ENCODE measurements around the gene LPIN1. TPM values are rescaled to one million over a fixed set of nuclear protein-coding genes. Genes with fewer than 3 reads are reported as not detected.

The LPIN1 gene
- polyA plus RNA-seq, 2 of the 4 experiments (the other 2 are of a cell fraction): 19.2 to 27.5 TPM

DNA sequence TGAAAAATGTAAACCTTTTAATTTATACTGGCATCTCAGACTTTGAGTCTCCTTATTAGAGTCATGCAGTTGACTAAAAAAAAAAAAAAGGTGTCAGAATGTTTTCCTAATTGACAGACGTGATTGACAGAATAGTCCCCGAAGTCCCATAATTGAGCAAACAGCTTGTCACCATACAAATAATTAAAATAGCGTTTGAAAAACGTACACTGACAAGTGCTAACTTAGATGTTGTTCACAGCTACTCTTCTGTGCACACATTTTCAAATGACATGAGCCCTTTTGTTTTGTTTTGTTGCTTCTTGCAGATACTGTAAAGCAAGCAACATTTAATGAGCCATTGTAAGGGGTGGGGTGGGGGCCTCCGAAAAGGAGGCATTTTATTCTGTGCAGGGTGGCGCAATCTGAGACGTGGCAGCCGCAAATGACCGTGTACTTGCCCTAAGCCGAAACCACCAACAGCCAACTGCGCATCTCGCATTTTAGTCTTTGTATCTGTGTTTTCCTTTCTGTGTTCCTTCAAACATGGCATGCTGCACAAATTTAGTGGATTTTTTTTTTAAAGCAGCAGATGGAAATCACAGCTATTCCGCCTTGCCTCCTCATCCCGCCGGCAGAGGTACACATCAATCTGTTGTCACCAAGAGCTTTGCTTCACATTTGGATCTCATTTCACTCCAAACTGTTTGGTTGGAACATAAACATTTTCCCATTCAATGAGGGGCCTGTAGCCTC, 52.4 kb downstream of the LPIN1 start:
- no peak for FAIRE-seq
- H3K27ac ChIP-seq: no peak overlapping the region
- ATAC-seq: no peak
- POLR2A ChIA-PET: no interaction called here
- no peaks in the 10 kb centered on the region for H3K4me1 ChIP-seq
- H3K9me3 ChIP-seq: no peaks in the 10 kb centered on the region
- no peak for DNase-seq (ENCODE audit: low read depth in 1 of 2, low spot score in 1 of 2)
- CTCF ChIA-PET: interaction anchor here (3.8 kb wide), 1 partner anchor 14 kb away, joined by 24 read pairs; no protein-coding TSS in a partner anchor
- 92% methylated on average over 15 of the region's 15 CpGs for WGBS (ENCODE audit: missing lambda C conversion rate)
- no peak overlapping the region for H3K4me3 ChIP-seq
- no peak for TF ChIP-seq MAFK (IDR thresholded peaks at IDR 0.05; ENCODE audit: partially characterized antibody)
- no peak for TF ChIP-seq CTCF (IDR thresholded peaks at IDR 0.05)
- TF ChIP-seq KDM5A (IDR thresholded peaks at IDR 0.05): no peak
- TF ChIP-seq, protein P1, sequence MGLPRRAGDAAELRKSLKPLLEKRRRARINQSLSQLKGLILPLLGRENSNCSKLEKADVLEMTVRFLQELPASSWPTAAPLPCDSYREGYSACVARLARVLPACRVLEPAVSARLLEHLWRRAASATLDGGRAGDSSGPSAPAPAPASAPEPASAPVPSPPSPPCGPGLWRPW (IDR thresholded peaks at IDR 0.05): no peak
- no peak for TF ChIP-seq ZNF302 (CRISPR knock-in tag; IDR thresholded peaks at IDR 0.05)
- TF ChIP-seq ELK1 (IDR thresholded peaks at IDR 0.05; ENCODE audit: low read depth, low read length): no peak
- TF ChIP-seq, protein P2, sequence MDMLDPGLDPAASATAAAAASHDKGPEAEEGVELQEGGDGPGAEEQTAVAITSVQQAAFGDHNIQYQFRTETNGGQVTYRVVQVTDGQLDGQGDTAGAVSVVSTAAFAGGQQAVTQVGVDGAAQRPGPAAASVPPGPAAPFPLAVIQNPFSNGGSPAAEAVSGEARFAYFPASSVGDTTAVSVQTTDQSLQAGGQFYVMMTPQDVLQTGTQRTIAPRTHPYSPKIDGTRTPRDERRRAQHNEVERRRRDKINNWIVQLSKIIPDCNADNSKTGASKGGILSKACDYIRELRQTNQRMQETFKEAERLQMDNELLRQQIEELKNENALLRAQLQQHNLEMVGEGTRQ (IDR thresholded peaks at IDR 0.05): no peak
- no peak for TF ChIP-seq MYC (IDR thresholded peaks at IDR 0.05; ENCODE audit: borderline replicate concordance, low read length)
- TF ChIP-seq HOXB5 (CRISPR knock-in tag; IDR thresholded peaks at IDR 0.05): no peak
- no peak for TF ChIP-seq NR3C1 (IDR thresholded peaks at IDR 0.05)
- no peak for TF ChIP-seq TFCP2L1 (CRISPR knock-in tag; IDR thresholded peaks at IDR 0.05)
- H3K4me2 ChIP-seq: no peak overlapping the region

DNA sequence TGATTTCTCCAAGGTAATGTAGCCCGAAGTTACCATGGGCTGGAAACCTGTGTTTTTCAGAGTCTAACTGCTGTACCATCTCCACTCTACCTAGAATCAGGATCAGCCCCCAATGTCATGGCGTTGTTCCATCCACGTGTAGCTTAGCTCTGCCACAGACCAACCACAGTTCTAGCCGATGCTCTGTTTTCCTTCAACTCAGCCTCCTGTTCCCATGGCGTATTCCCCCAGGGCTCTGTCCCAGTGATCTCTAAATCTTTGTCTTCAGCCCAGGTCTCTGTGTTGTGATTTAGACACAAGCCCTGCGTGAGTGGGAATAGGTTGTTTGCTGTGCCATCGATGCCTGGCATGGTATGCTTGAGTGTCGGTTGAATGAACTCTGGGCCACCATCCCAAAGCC, 53.4 kb downstream of the LPIN1 start:
- ATAC-seq (no peak), FAIRE-seq (no peak), DNase-seq (ENCODE audit: low read depth in 1 of 2, low spot score in 1 of 2) (no peak)
- Histone ChIP-seq H3K27ac (no peak overlapping the region), H3K9me3 (no peaks in the 10 kb centered on the region), H3K4me1 (no peaks in the 10 kb centered on the region), H3K4me2 (no peak overlapping the region), H3K4me3 (no peak overlapping the region)
- WGBS (ENCODE audit: missing lambda C conversion rate): 87% methylated on average over 8 of the region's 8 CpGs
- TF ChIP-seq GATA3 (IDR thresholded peaks at IDR 0.05; ENCODE audit: borderline replicate concordance) (no peak), CTCF (IDR thresholded peaks at IDR 0.05) (no peak), HOXB5 (CRISPR knock-in tag; IDR thresholded peaks at IDR 0.05) (no peak), POLR2A (IDR thresholded peaks at IDR 0.05; ENCODE audit: low read length) (no peak), HDAC2 (IDR thresholded peaks at IDR 0.05) (no peak), ZC3H11A (IDR thresholded peaks at IDR 0.05) (no peak), JUN (IDR thresholded peaks at IDR 0.05) (no peak), RAD21 (conservative IDR thresholded peaks at IDR 0.05 in 1 of 2, IDR thresholded peaks at IDR 0.05 in 1 of 2) (no peak), KDM1A (IDR thresholded peaks at IDR 0.05; ENCODE audit: low read depth) (no peak), ZFP36 (IDR thresholded peaks at IDR 0.05; ENCODE audit: borderline replicate concordance, partially characterized antibody) (no peak), HMGXB4 (CRISPR knock-in tag; IDR thresholded peaks at IDR 0.05; ENCODE audit: borderline replicate concordance) (no peak), EHMT2 (IDR thresholded peaks at IDR 0.05; ENCODE audit: low read depth) (no peak), NFE2L2 (conservative IDR thresholded peaks at IDR 0.05; ENCODE audit: low read length) (no peak), KDM5A (IDR thresholded peaks at IDR 0.05) (no peak), CHD4 (IDR thresholded peaks at IDR 0.05; ENCODE audit: borderline replicate concordance) (no peak)
- ChIA-PET CTCF (interaction anchor here (3.8 kb wide), 1 partner anchor 15 kb away, joined by 24 read pairs; no protein-coding TSS in a partner anchor), POLR2A (no interaction called here)

Data from A549 (cell line).